CD14-positive monocyte (primary cell): ENCODE data around the gene RAB3C. TPM values are rescaled to one million over a fixed set of nuclear protein-coding genes. Genes with fewer than 3 reads are reported as not detected.

Experiments used
- DNase-seq, 3 donors: peaks; one replicate each; pipeline ENCODE4 v3.0.0-alpha.2; 2011 to 2022
- H2AFZ ChIP-seq: 2 replicates; pipeline ENCODE4 v1.6.0; 2012; ENCODE audit warnings: mild to moderate bottlenecking, low read depth, low read length, inconsistent platforms; ENCODE audit not compliant: insufficient read depth, poor library complexity, severe bottlenecking
- H3K27ac ChIP-seq, 2 donors: 1 replicate in 1 of 2; 2 replicates in 1 of 2; pipeline ENCODE4 v1.5.1; 2012 to 2013; ENCODE audit warnings: low read length in 2 of 2, control low read depth in 1 of 2, inconsistent platforms in 1 of 2, low read depth in 1 of 2, mild to moderate bottlenecking in 1 of 2
- H3K27me3 ChIP-seq, 2 donors: one replicate each; pipeline versions ENCODE4 v1.6.0 to v1.6.1; 2011 to 2013; ENCODE audit warnings: low read length in 2 of 2; ENCODE audit not compliant: control insufficient read depth in 2 of 2, insufficient read depth in 2 of 2
- H3K36me3 ChIP-seq, 2 donors: replicated peaks in 1 of 2; 1 replicate in 1 of 2; 2 replicates in 1 of 2; pipeline versions ENCODE4 v1.5.1 to v1.6.1; 2012 to 2013; ENCODE audit warnings: low read length in 2 of 2, control low read depth in 1 of 2, inconsistent platforms in 1 of 2, mild to moderate bottlenecking in 1 of 2; ENCODE audit not compliant: insufficient read depth in 2 of 2, control insufficient read depth in 1 of 2
- H3K4me1 ChIP-seq, 2 donors: 1 replicate in 1 of 2; 2 replicates in 1 of 2; pipeline versions ENCODE4 v1.5.1 to v1.6.1; 2012 to 2013; ENCODE audit warnings: low read length in 2 of 2, control low read depth in 1 of 2, inconsistent platforms in 1 of 2, mild to moderate bottlenecking in 1 of 2, moderate library complexity in 1 of 2; ENCODE audit not compliant: insufficient read depth in 2 of 2, control insufficient read depth in 1 of 2
- H3K4me2 ChIP-seq: replicated peaks from 2 replicates; pipeline ENCODE3; 2012; ENCODE audit warnings: low read length, moderate library complexity, mild to moderate bottlenecking; ENCODE audit not compliant: poor library complexity, severe bottlenecking; ENCODE audit errors: extremely low read depth
- H3K4me3 ChIP-seq, 3 experiments: fragments of 200-600 bp in 1 of 3; sonication (generic) in 1 of 3; replicated peaks in 1 of 3; 1 replicate in 2 of 3; 2 replicates in 1 of 3; pipeline ENCODE4 v1.5.1; 2011 to 2013; ENCODE audit warnings: low read length in 3 of 3, mild to moderate bottlenecking in 3 of 3, control low read depth in 2 of 3, low read depth in 2 of 3, inconsistent platforms in 1 of 3, moderate library complexity in 1 of 3
- H3K79me2 ChIP-seq: 2 replicates; pipeline ENCODE4 v1.6.0; 2012; ENCODE audit warnings: mild to moderate bottlenecking, control low read depth, inconsistent platforms, low read length, moderate library complexity; ENCODE audit not compliant: insufficient read depth
- H3K9ac ChIP-seq: 2 replicates; pipeline ENCODE4 v1.6.0; 2017; ENCODE audit warnings: low read length, mild to moderate bottlenecking; ENCODE audit not compliant: insufficient read depth, poor library complexity, severe bottlenecking
- H3K9me3 ChIP-seq, 2 donors: replicated peaks in 1 of 2; 1 replicate in 1 of 2; 2 replicates in 1 of 2; pipeline versions ENCODE4 v1.5.1 to v1.6.1; 2012 to 2013; ENCODE audit warnings: low read length in 2 of 2, control low read depth in 1 of 2; ENCODE audit not compliant: control insufficient read depth in 1 of 2, insufficient read depth in 1 of 2
- H4K20me1 ChIP-seq: 2 replicates; pipeline ENCODE4 v1.6.0; 2012; ENCODE audit warnings: mild to moderate bottlenecking, low read length, control low read depth, moderate library complexity; ENCODE audit not compliant: insufficient read depth
- H3K27ac Mint-ChIP-seq, 7 donors: one replicate each; pipeline ENCODE4 v1.8.0; 2020; ENCODE audit warnings: mild to moderate bottlenecking in 7 of 7, mixed read lengths in 7 of 7, moderate library complexity in 6 of 7, inconsistent platforms in 2 of 7
- H3K27me3 Mint-ChIP-seq, 3 donors: one replicate each; pipeline ENCODE4 v1.8.0; 2021 to 2022; ENCODE audit warnings: low read depth in 3 of 3, mild to moderate bottlenecking in 3 of 3, mixed read lengths in 3 of 3, moderate library complexity in 3 of 3, inconsistent platforms in 1 of 3
- H3K36me3 Mint-ChIP-seq, 2 donors: one replicate each; pipeline ENCODE4 v1.8.0; 2020; ENCODE audit warnings: mixed read lengths in 2 of 2, inconsistent platforms in 1 of 2, mild to moderate bottlenecking in 1 of 2
- H3K4me1 Mint-ChIP-seq: one replicate; pipeline ENCODE4 v1.8.0; 2020; ENCODE audit warnings: mild to moderate bottlenecking, mixed read lengths
- H3K4me3 Mint-ChIP-seq, 2 donors: one replicate each; pipeline ENCODE4 v1.8.0; 2020; ENCODE audit warnings: mild to moderate bottlenecking in 2 of 2, mixed read lengths in 2 of 2, moderate library complexity in 1 of 2
- H3K9me3 Mint-ChIP-seq, 7 donors: one replicate each; pipeline ENCODE4 v1.8.0; 2020 to 2022; ENCODE audit warnings: mixed read lengths in 7 of 7, mild to moderate bottlenecking in 6 of 7, moderate library complexity in 6 of 7, inconsistent platforms in 2 of 7
- CTCF ChIP-seq: fragments of 200-600 bp; IDR thresholded peaks from one replicate; pipeline ENCODE4 v1.8.0; 2022; ENCODE audit warnings: antibody characterized with exemption, mild to moderate bottlenecking
- WGBS: methylation state at CpG from one replicate; pipeline ENCODE4 v1.1.5; 2013; ENCODE audit warnings: missing lambda C conversion rate; ENCODE audit not compliant: insufficient coverage; 5-methylcytosine and 5-hydroxymethylcytosine counted together
- intact Hi-C, 2 donors: fragments of 100-400 bp; cut with micrococcal nuclease; formaldehyde crosslinking; loops; one replicate each; pipeline versions ENCODE4 v1.15.0 to v1.15.1; 2023
- polyA plus RNA-seq, 3 donors: library from polyadenylated mRNA; depleted of rRNA in 1 of 3; unstranded in 2 of 3; stranded (reverse) in 1 of 3; fragments of 300-500 nt in 2 of 3; fragments of >200 nt in 1 of 3; fragmentation: Illumina TruSeq in 2 of 3; gene quantifications; 1 replicate in 2 of 3; 2 replicates in 1 of 3; pipeline ENCODE4 v1.2.3, GENCODE V29; 2012 to 2021

RAB3C gene
- polyA plus RNA-seq, 3 donors = under 0.01 to 0.81 TPM; not detected in 1

- intact Hi-C loops = no loop called here
- TF ChIP-seq CTCF = no peak
These were observed 34.4 kb downstream of the RAB3C start for GRCh38 chr5:58617241-58617640.

GRCh38 chr5:58620336-58620735, 37.5 kb downstream of the RAB3C start:
- TF ChIP-seq CTCF = no peak
- Mint-ChIP-seq H3K36me3 (no peaks in the 10 kb centered on the region), H3K4me1 (peaks cover 3% of the 10 kb centered on the region), H3K4me3 (no peak overlapping the region), H3K9me3 (peaks cover 0 to 2% (median 0%) of the 10 kb centered on the region in 7 donors), H3K27ac (no peak overlapping the region), H3K27me3 (peaks cover 0 to 2% (median 0%) of the 10 kb centered on the region in 3 donors)
- no CpG with 5 or more reads among the region's 1 CpG for WGBS
- Histone ChIP-seq H2AFZ (no peak overlapping the region), H3K27me3 (no peaks in the 10 kb centered on the region), H3K9ac (no peak overlapping the region), H3K27ac (no peak overlapping the region), H3K4me2 (no peak overlapping the region), H3K9me3 (no peaks in the 10 kb centered on the region), H3K79me2 (no peaks in the 10 kb centered on the region), H3K4me1 (no peaks in the 10 kb centered on the region), H4K20me1 (no peaks in the 10 kb centered on the region), H3K36me3 (no peaks in the 10 kb centered on the region), H3K4me3 (no peak overlapping the region)
- intact Hi-C loops = no loop called here
- no peak for DNase-seq

More at GRCh38 chr5:58617241-58617640, 34.4 kb downstream of the RAB3C start:
- H3K4me1 Mint-ChIP-seq = peaks cover 3% of the 10 kb centered on the region
- no peak overlapping the region for H3K4me3 Mint-ChIP-seq
- Histone ChIP-seq H3K9me3 (no peaks in the 10 kb centered on the region), H3K9ac (no peak overlapping the region), H4K20me1 (no peaks in the 10 kb centered on the region), H3K4me2 (no peak overlapping the region), H3K79me2 (no peaks in the 10 kb centered on the region), H2AFZ (no peak overlapping the region), H3K27me3 (no peaks in the 10 kb centered on the region), H3K36me3 (no peaks in the 10 kb centered on the region), H3K4me3 (no peak overlapping the region), H3K4me1 (no peaks in the 10 kb centered on the region), H3K27ac (no peak overlapping the region)
- no peak for DNase-seq
- 100% methylated on average over 1 of the region's 1 CpG for WGBS
- no peak overlapping the region for H3K27ac Mint-ChIP-seq
- H3K9me3 Mint-ChIP-seq = peaks cover 0 to 2% (median 0%) of the 10 kb centered on the region in 7 donors
- peaks cover 0 to 2% (median 0%) of the 10 kb centered on the region in 3 donors for H3K27me3 Mint-ChIP-seq
- H3K36me3 Mint-ChIP-seq = no peaks in the 10 kb centered on the region
